ENCODE measurements around the gene NUP214. TPM values are rescaled to one million over a fixed set of nuclear protein-coding genes. Genes with fewer than 3 reads are reported as not detected.
"Not testable (repeated sequence)": the region's sequence is repeated elsewhere in the genome, so short reads cannot be mapped to it uniquely, and the experiment has no call there.

NUP214 gene
- total RNA-seq, 1 donor from 2014 or later = 32.6 TPM

DNA sequence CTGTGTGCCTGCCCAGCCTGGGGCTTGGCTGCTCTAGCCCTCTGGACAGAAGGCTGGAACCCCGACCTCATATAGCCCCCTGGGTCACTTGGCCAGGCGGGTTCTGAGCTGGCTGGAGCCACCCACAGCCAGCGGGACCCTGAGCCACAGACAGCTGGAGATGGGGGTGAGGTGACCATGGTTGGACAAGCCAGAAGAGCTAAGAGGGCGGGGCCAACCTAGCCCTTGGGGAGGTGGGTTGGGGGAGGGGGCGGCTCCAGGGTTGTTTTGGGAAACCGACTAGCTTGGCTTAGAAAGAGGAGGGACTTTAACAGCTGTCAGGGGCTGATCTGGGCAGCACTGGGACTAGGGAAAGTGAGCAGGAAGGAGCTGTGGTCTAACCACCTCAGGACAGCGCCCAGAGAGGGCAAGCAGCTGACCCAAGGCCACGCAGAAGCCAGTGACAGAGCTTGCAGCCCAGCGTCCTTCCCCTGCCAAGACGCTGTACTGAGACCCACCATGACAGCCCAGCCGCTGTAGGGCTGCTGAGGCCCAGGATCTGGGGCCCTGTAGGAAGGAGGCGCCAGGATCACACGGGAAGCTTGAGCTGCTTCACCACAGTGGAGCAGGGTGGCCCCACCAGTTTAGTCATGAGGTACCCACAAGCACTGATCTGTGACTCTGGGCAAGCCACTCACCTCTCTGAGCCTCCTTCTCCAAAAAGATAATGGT lies 26.8 kb upstream of the NUP214 start:
- peaks cover 53% of the 10 kb centered on the region for H3K4me1 Mint-ChIP-seq (ENCODE audit: low read depth)
- no peaks in the 10 kb centered on the region for H3K36me3 Mint-ChIP-seq (ENCODE audit: low read depth)
- H3K27ac Mint-ChIP-seq (ENCODE audit: unreplicated experiment) = no peak overlapping the region
- H3K27me3 Mint-ChIP-seq (ENCODE audit: low read depth) = peaks cover 6% of the 10 kb centered on the region
- no peaks in the 10 kb centered on the region for H3K9me3 Mint-ChIP-seq (ENCODE audit: low read depth)
- TF ChIP-seq, protein P1, sequence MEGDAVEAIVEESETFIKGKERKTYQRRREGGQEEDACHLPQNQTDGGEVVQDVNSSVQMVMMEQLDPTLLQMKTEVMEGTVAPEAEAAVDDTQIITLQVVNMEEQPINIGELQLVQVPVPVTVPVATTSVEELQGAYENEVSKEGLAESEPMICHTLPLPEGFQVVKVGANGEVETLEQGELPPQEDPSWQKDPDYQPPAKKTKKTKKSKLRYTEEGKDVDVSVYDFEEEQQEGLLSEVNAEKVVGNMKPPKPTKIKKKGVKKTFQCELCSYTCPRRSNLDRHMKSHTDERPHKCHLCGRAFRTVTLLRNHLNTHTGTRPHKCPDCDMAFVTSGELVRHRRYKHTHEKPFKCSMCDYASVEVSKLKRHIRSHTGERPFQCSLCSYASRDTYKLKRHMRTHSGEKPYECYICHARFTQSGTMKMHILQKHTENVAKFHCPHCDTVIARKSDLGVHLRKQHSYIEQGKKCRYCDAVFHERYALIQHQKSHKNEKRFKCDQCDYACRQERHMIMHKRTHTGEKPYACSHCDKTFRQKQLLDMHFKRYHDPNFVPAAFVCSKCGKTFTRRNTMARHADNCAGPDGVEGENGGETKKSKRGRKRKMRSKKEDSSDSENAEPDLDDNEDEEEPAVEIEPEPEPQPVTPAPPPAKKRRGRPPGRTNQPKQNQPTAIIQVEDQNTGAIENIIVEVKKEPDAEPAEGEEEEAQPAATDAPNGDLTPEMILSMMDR (IDR thresholded peaks at IDR 0.05) = no peak
- H3K4me3 Mint-ChIP-seq (ENCODE audit: unreplicated experiment) = no peak overlapping the region
- DNase-seq (ENCODE audit: low spot score) = no peak

DNA sequence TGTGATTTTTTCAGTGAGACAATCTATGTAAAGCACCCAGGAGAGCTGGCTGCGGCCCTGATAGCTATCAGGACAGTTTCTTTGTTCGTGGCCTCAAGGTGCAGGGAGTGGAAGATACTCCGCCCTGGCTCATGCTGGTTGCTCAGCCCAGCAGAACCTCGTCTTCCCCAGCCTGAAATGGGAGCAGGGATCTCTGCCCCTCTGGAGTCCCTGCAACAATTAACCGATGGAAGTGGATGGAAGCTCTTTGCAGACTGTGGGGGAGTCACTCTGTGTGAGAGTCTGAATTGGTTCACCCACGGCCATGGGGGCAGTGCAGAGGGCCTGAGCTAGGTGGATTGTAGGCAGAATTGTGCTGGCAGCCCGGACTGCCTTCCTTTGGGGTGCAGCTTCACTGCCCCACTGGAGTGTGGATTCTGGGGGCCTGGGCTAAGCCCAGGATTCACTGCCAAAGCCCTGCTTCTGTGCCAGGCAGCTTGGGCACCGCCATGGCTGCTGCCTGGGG lies 26.2 kb upstream of the NUP214 start:
- peaks cover 53% of the 10 kb centered on the region for H3K4me1 Mint-ChIP-seq (ENCODE audit: low read depth)
- no peaks in the 10 kb centered on the region for H3K9me3 Mint-ChIP-seq (ENCODE audit: low read depth)

DNA sequence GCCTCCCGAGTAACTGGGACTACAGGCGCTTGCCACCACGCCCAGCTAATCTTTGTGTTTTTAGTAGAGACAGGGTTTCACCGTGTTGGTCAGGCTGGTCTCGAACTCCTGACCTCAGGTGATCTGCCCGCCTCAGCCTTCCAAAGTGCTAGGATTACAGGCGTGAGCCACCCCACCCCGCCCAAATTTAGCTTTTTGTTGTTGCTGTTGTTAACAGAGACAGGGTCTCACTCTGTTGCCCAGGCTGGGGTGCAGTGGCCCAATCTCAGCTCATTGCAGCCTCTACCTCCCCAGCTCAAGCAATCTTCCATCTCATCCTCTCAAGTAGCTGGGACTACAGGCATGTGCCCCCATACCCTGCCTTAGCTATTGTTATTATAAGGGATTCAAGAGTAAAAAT lies 25.5 kb upstream of the NUP214 start:
- H3K27me3 Mint-ChIP-seq (ENCODE audit: low read depth); H3K36me3 Mint-ChIP-seq (ENCODE audit: low read depth); H3K4me3 Mint-ChIP-seq (ENCODE audit: unreplicated experiment); H3K9me3 Mint-ChIP-seq (ENCODE audit: low read depth); DNase-seq (ENCODE audit: low spot score): not testable (repeated sequence)
- H3K27ac Mint-ChIP-seq (ENCODE audit: unreplicated experiment) = peak overlapping the region; percentile 91
- peaks cover 47% of the 10 kb centered on the region for H3K4me1 Mint-ChIP-seq (ENCODE audit: low read depth)

More for the DNA sequence above, 26.2 kb upstream of the NUP214 start:
- TF ChIP-seq, protein P1 (IDR thresholded peaks at IDR 0.05) = no peak
- no peak overlapping the region for H3K4me3 Mint-ChIP-seq (ENCODE audit: unreplicated experiment)
- H3K27me3 Mint-ChIP-seq (ENCODE audit: low read depth) = peaks cover 6% of the 10 kb centered on the region
- no peaks in the 10 kb centered on the region for H3K36me3 Mint-ChIP-seq (ENCODE audit: low read depth)
- peak overlapping the region; percentile 24 for H3K27ac Mint-ChIP-seq (ENCODE audit: unreplicated experiment)
- no peak for DNase-seq (ENCODE audit: low spot score)

DNA sequence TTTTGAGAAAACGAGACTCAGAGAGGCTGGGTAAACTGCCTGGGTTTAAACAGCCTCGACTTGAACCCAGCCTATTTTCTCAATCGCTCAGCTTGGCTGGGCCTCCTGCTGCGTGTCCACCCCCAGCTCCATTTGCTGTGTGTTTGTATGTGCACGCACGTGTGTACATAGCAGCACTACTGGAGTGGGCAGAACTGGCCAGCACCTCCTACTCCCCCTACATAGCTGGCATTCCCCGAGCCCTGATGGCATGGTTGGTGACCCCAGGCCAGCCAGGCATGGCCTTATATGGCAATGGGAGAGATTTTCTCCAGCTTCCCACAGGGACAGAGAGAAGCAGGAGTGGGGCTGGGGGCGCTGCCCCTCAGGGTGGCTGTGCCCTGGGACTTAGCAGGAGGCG lies 24.9 kb upstream of the NUP214 start:
- H3K36me3 Mint-ChIP-seq (ENCODE audit: low read depth) = no peaks in the 10 kb centered on the region
- H3K27ac Mint-ChIP-seq (ENCODE audit: unreplicated experiment) = peak overlapping the region; percentile 91
- H3K27me3 Mint-ChIP-seq (ENCODE audit: low read depth) = peaks cover 3% of the 10 kb centered on the region
- no peaks in the 10 kb centered on the region for H3K9me3 Mint-ChIP-seq (ENCODE audit: low read depth)
- peak overlapping the region; percentile 16 for H3K4me3 Mint-ChIP-seq (ENCODE audit: unreplicated experiment)
- DNase-seq (ENCODE audit: low spot score) = no peak
- H3K4me1 Mint-ChIP-seq (ENCODE audit: low read depth) = peaks cover 45% of the 10 kb centered on the region
- TF ChIP-seq, protein P1 (IDR thresholded peaks at IDR 0.05) = no peak

DNA sequence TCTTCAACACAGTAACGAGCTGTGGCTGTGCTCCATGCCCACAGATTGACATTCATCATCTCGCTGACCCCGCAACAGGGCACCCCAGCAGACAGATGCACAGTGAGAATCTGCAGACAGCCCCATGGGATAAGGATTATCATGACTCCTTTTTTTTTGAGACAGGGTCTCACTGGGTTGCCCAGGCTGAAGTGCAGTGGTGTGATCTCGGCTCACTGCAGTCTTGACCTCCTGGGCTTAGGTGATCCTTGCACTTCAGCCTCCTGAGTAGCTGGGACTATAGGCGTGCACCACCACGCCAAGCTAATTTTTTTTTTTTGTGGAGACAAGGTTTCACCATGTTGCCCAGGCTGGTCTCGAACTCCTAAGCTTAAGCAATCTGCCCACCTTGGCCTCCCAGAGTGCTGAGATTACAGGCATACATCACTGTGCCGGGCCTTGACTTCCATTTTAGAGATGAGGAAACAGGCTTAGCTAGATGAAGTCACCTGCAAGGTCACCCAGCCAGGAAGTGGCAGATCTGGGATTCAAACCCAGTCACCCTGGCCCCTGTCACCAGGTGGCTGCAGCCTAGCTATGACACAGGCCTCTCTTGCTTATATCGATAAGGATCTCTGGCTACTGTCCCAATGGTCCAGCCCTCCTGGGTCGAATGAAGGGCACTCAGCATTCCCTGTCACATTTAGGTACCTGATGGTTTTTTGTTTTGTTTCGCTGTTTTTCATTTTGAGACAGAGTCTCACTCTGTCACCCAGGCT lies 24.0 kb upstream of the NUP214 start:
- Mint-ChIP-seq H3K27ac (ENCODE audit: unreplicated experiment) (no peak overlapping the region), H3K36me3 (ENCODE audit: low read depth) (no peaks in the 10 kb centered on the region), H3K4me3 (ENCODE audit: unreplicated experiment) (no peak overlapping the region), H3K27me3 (ENCODE audit: low read depth) (peaks cover 3% of the 10 kb centered on the region), H3K4me1 (ENCODE audit: low read depth) (peaks cover 40% of the 10 kb centered on the region), H3K9me3 (ENCODE audit: low read depth) (no peaks in the 10 kb centered on the region)
- TF ChIP-seq, protein P1 (IDR thresholded peaks at IDR 0.05) = no peak
- DNase-seq (ENCODE audit: low spot score) = no peak
